GM23248 (cell line): Measurements from ENCODE around the gene BLZF1.

Experiments used
- EZH2 ChIP-seq: fragments of 200-600 bp; sonication (generic); IDR thresholded peaks from 2 replicates; pipeline ENCODE4 v1.6.1; 2018; ENCODE audit warnings: antibody characterized with exemption, mild to moderate bottlenecking; ENCODE audit not compliant: insufficient read depth, poor library complexity, severe bottlenecking
- EZH2phosphoT487 ChIP-seq: fragments of 200-600 bp; sonication (generic); IDR thresholded peaks from 2 replicates; pipeline ENCODE4 v1.6.1; 2018; ENCODE audit warnings: antibody characterized with exemption, moderate library complexity, mild to moderate bottlenecking, low read depth; ENCODE audit not compliant: insufficient read depth

GRCh38 chr1:169368406-169368769 lies 393 bp downstream of the BLZF1 start:
- TF ChIP-seq EZH2phosphoT487 (no peak), EZH2 (no peak)
